ENCODE data around the gene CDC5L.
"Not testable (repeated sequence)": the region's sequence is repeated elsewhere in the genome, so short reads cannot be mapped to it uniquely, and the experiment has no call there.

CDC5L gene

DNA sequence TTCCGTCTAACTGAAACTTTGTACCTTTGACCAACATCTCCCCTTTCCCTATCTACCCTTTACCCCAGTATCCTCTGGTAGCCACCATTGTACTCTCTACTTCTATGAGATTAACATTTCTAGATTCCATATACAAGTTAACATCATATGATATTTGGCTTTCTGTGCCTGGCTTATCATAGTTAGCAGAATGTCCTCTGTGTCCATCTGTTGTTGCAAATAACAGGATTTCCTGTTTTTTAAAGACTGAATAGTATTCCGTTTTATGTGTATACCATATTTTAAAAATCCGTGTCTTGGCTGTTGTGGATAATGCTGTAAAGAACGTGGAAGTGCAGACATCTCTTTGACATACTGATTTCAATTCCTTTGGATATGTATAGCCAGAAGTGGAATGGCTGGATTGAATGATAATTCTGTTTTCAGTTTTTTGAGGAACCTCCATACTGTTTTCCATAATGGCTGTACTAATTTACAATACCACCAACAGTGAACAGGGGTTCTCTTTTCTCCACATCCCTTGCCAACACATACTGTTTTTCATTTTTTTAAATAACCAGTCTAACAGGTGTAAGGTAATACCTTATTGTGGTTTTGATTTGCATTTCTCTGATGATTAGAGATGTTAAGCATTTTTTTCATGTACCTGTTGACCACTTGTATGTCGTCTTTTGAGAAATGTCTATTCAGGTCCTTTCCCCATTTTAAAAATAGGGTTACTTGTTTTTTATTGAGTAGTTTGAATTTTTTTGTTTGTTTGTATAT lies 53.8 kb downstream of the CDC5L start:
- CTCF ChIA-PET = interaction anchor here (1.7 kb wide), 1 partner anchor 15 kb away, joined by 11 read pairs; no protein-coding TSS in a partner anchor
- DNase-seq (ENCODE audit: low spot score) = no peak
- TF ChIP-seq, protein P1, sequence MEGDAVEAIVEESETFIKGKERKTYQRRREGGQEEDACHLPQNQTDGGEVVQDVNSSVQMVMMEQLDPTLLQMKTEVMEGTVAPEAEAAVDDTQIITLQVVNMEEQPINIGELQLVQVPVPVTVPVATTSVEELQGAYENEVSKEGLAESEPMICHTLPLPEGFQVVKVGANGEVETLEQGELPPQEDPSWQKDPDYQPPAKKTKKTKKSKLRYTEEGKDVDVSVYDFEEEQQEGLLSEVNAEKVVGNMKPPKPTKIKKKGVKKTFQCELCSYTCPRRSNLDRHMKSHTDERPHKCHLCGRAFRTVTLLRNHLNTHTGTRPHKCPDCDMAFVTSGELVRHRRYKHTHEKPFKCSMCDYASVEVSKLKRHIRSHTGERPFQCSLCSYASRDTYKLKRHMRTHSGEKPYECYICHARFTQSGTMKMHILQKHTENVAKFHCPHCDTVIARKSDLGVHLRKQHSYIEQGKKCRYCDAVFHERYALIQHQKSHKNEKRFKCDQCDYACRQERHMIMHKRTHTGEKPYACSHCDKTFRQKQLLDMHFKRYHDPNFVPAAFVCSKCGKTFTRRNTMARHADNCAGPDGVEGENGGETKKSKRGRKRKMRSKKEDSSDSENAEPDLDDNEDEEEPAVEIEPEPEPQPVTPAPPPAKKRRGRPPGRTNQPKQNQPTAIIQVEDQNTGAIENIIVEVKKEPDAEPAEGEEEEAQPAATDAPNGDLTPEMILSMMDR (conservative IDR thresholded peaks at IDR 0.05; ENCODE audit: low read depth) = no peak
- POLR2A ChIA-PET (ENCODE audit: low non-redundant PET) = no interaction called here
- H3K27ac ChIP-seq = no peak overlapping the region

DNA sequence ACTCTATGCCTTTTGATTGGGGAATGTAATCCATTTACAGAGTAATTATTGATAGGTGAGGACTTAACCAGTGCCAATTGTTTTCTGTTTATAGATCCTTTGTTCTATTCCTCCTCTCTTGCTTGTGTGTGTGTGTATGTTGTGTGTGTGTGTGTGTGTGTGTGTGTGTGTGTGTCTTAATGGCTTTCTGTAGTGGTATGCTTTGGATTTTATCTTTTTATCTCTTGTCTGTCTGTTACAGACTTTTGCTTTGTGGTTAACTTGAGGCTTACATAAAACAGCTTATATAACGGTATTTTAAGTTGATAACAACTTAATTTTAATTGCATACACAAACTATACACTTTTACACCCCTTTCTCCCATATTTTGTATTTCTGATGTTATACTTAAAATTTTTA lies 54.7 kb downstream of the CDC5L start:
- TF ChIP-seq, protein P1 (conservative IDR thresholded peaks at IDR 0.05; ENCODE audit: low read depth) = no peak
- DNase-seq (ENCODE audit: low spot score) = no peak
- ChIA-PET CTCF (no interaction called here), POLR2A (ENCODE audit: low non-redundant PET) (no interaction called here)
- H3K27ac ChIP-seq = no peak overlapping the region

DNA sequence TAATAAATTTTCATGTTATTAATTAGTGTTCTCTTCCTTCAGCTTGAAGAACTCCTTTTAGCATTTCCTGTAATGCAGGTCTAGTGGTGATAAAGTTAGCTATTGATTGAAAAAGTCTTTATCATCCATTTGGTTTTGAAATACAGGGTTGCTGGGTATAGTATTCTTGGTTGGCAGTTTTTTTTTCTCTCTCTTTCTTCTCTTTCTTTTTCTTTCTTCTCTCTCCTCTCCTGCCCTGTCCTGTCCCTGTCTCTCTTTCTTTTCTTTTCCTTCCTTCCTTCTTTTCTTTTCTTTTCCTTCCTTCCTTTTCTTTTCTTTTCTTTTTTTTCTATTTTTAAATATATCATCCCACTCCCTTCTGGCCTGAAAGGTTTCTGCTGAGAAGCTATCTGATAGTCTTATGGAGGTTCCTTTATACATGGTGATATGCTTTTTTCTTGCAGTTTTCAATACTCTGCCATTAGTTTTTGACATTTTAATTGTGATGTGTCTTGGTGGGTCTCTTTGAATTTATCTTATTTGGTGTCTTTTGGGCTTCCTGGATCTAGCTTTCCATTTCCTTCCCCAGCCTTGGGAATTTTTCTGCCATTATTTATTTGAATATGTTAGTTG lies 55.4 kb downstream of the CDC5L start:
- no peak for DNase-seq (ENCODE audit: low spot score)
- ChIA-PET POLR2A (ENCODE audit: low non-redundant PET) (no interaction called here), CTCF (no interaction called here)
- no peak overlapping the region for H3K27ac ChIP-seq
- TF ChIP-seq, protein P1 (conservative IDR thresholded peaks at IDR 0.05; ENCODE audit: low read depth) = no peak

GRCh38 chr6:44444853-44445252 lies 57.3 kb downstream of the CDC5L start:
- ChIA-PET POLR2A (ENCODE audit: low non-redundant PET) (no interaction called here), CTCF (interaction anchor here (1.2 kb wide), 1 partner anchor 11 kb away, joined by 3 read pairs; no protein-coding TSS in a partner anchor)
- DNase-seq (ENCODE audit: low spot score) = no peak
- H3K27ac ChIP-seq = no peak overlapping the region
- TF ChIP-seq, protein P1 (conservative IDR thresholded peaks at IDR 0.05; ENCODE audit: low read depth) = no peak

GRCh38 chr6:44446626-44447300 lies 59.3 kb downstream of the CDC5L start:
- ChIA-PET CTCF (interaction anchor here (0.8 to 1.7 kb wide), 2 partner anchors 9 to 29 kb away, joined by 4 to 7 read pairs; no protein-coding TSS in a partner anchor), POLR2A (ENCODE audit: low non-redundant PET) (no interaction called here)
- TF ChIP-seq, protein P1 (conservative IDR thresholded peaks at IDR 0.05; ENCODE audit: low read depth) = no peak
- H3K27ac ChIP-seq = no peak overlapping the region
- peak; percentile 24 for DNase-seq (ENCODE audit: low spot score)

GRCh38 chr6:44449181-44449580 lies 61.7 kb downstream of the CDC5L start:
- CTCF ChIA-PET; POLR2A ChIA-PET (ENCODE audit: low non-redundant PET): not testable (repeated sequence)

More at GRCh38 chr6:44449181-44449580, 61.7 kb downstream of the CDC5L start:
- not testable (repeated sequence) for DNase-seq (ENCODE audit: low spot score); H3K27ac ChIP-seq

Data from RWPE1 (cell line).